ENCODE data around the gene JRKL.
"Not testable (repeated sequence)": the region's sequence is repeated elsewhere in the genome, so short reads cannot be mapped to it uniquely, and the experiment has no call there.

The JRKL gene

GRCh38 chr11:96396637-96397036 lies 6.8 kb downstream of the JRKL start:
- DNase-seq, result no peak

- no peak for DNase-seq
Observed at GRCh38 chr11:96397863-96398262, 8.1 kb downstream of the JRKL start.

GRCh38 chr11:96400697-96401096 lies 10.9 kb downstream of the JRKL start:
- no peak for DNase-seq

DNA sequence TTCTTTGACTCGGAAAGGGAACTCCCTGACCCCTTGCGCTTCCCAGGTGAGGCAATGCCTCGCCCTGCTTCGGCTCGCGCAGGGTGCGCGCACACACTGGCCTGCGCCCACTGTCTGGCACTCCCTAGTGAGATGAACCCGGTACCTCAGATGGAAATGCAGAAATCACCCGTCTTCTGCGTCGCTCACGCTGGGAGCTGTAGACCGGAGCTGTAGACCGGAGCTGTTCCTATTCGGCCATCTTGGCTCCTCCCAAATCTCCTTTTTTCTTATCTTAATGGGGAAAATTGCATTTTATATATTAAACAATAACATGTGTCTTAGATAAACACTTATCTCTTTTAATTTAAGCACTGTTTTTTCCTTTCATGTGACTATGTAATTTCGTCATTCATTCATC lies 21.6 kb downstream of the JRKL start:
- DNase-seq, result not testable (repeated sequence)

DNA sequence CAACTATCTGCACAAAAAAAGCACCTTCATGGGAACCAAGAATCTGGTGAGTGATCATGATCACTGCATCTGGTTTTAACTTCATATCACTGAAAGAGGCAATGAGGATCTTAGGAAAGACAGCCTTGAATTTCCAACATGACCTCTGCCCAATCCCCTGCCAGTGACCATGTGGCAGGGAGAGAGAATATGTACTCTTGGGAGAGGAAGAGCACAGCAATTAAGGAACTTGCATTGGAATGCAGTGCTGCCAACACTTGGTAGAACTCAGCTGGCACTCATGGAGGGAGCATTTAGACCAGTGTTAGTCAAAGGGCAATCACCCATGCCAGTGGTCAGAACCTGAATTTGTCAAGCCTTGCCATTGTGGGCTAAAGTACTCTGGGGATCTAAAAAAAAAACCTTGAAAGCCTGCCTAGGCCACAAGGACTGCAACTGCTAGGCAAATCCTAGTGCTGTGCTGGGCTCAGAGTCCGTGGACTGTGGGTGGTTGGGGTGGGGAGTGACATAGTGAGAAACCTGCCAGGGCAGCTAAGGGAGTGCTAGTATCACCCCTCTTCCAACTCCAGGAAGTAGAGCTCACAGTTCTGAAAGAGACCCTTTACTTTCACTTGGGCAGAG lies 23.1 kb downstream of the JRKL start:
- no peak for DNase-seq

- DNase-seq, result no peak
Observed at GRCh38 chr11:96413408-96413807, 23.6 kb downstream of the JRKL start.

DNA sequence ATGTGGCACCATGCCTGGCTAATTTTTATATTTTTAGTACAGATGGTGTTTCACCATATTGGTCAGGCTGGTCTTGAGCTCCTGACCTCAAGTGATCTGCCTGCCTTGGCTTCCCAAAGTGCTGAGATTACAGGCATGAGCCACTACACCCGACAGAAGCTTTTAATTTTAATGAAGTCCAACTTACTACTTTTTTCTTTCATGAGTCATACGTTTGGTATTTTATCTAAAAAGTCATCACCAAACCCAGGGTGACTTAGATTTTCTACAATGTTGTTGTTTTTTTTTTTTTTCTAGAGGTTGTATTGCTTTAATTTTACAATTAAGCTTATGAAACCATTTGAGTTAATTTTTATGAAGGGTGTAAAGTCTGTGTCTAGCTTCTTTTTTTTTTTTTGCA lies 34.9 kb downstream of the JRKL start:
- no peak for DNase-seq

DNA sequence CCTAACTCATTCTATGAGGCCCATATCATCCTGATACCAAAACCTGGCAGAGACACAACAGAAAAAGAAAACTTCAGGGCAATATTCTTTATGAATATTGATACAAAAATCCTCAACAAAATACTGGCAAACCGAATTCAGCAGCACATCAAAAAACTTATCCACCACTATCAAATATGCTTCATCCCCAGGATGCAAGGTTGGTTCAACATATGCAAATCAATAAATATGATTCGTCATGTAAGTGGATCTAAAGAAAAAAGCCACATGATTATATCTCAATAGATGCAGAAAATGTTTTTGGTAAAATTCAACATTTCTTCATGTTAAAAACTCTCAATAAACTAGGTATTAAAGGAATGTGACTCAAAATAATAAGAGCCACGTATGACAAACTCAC lies 40.9 kb downstream of the JRKL start:
- no peak for DNase-seq

- DNase-seq, result not testable (repeated sequence)
Observed at GRCh38 chr11:96432654-96433053, 42.8 kb downstream of the JRKL start.

All from activated CD4-positive, alpha-beta T cell treated with anti-CD3 and anti-CD28 coated beads, Interleukin-2, amount 50 U/mL, for 1 hour (primary cell).